ENCODE measurements around the gene FKBP10. TPM values are rescaled to one million over a fixed set of nuclear protein-coding genes. Genes with fewer than 3 reads are reported as not detected.

FKBP10 gene
- 1 to 10 TPM; 1.3 TPM for total RNA-seq

- Mint-ChIP-seq H3K27ac (peak within 1 kb of the TSS; percentile 45), H3K4me3 (peak within 1 kb of the TSS; percentile 86), H3K4me1 (peaks cover 18% of the 10 kb centered on the region), H3K36me3 (no peaks in the 10 kb centered on the region), H3K27me3 (peaks cover 18% of the 10 kb centered on the region), H3K9me3 (ENCODE audit: low read depth) (no peaks in the 10 kb centered on the region)
- DNase-seq (peak; percentile 53), ATAC-seq (no peak)
- CTCF ChIA-PET, result interaction anchor here (0.9 to 2.7 kb wide), 11 partner anchors 11 to 149 kb away, joined by 3 to 27 read pairs (median 4); partner anchors contain the start of genes ACLY and JUP
Observed at GRCh38 chr17:41812381-41813151, at the start of gene FKBP10. Gene FKBP10, plus strand, starts transcription at chr17:41813004. Its CDS starts 31 bp downstream, at chr17:41813035.

- ATAC-seq (no peak), DNase-seq (no peak)
- H3K27ac Mint-ChIP-seq, result no peak overlapping the region
Observed at GRCh38 chr17:41763327-41763726, 49.5 kb upstream of the FKBP10 start.

GRCh38 chr17:41766135-41766534 lies 46.7 kb upstream of the FKBP10 start:
- Mint-ChIP-seq H3K4me3 (no peak overlapping the region), H3K27me3 (no peaks in the 10 kb centered on the region), H3K36me3 (no peaks in the 10 kb centered on the region), H3K9me3 (ENCODE audit: low read depth) (no peaks in the 10 kb centered on the region), H3K27ac (no peak overlapping the region), H3K4me1 (no peaks in the 10 kb centered on the region)
- DNase-seq (no peak), ATAC-seq (no peak)
- CTCF ChIA-PET, result interaction anchor here (0.7 kb wide), 1 partner anchor 20 kb away, joined by 3 read pairs; the partner anchor contains the start of gene JUP

More at GRCh38 chr17:41763327-41763726, 49.5 kb upstream of the FKBP10 start:
- Mint-ChIP-seq H3K9me3 (ENCODE audit: low read depth) (no peaks in the 10 kb centered on the region), H3K36me3 (no peaks in the 10 kb centered on the region), H3K4me1 (no peaks in the 10 kb centered on the region), H3K4me3 (no peak overlapping the region), H3K27me3 (no peaks in the 10 kb centered on the region)
- CTCF ChIA-PET, result no interaction called here

GRCh38 chr17:41767324-41768042 lies 45.3 kb upstream of the FKBP10 start:
- Mint-ChIP-seq H3K4me3 (no peak overlapping the region), H3K4me1 (no peaks in the 10 kb centered on the region), H3K27ac (no peak overlapping the region), H3K9me3 (ENCODE audit: low read depth) (no peaks in the 10 kb centered on the region), H3K27me3 (no peaks in the 10 kb centered on the region), H3K36me3 (no peaks in the 10 kb centered on the region)
- ATAC-seq (no peak), DNase-seq (no peak)
- CTCF ChIA-PET, result no interaction called here

- no peaks in the 10 kb centered on the region for H3K4me1 Mint-ChIP-seq
- CTCF ChIA-PET, result interaction anchor here (0.6 to 0.8 kb wide), 2 partner anchors 10 to 79 kb away, joined by 3 read pairs; no protein-coding TSS in a partner anchor
- ATAC-seq, result no peak
- H3K27me3 Mint-ChIP-seq, result no peaks in the 10 kb centered on the region
- H3K27ac Mint-ChIP-seq, result no peak overlapping the region
- H3K4me3 Mint-ChIP-seq, result no peak overlapping the region
- H3K9me3 Mint-ChIP-seq (ENCODE audit: low read depth), result no peaks in the 10 kb centered on the region
- H3K36me3 Mint-ChIP-seq, result no peaks in the 10 kb centered on the region
- no peak for DNase-seq
Observed at GRCh38 chr17:41768682-41769288, 44.0 kb upstream of the FKBP10 start.

GRCh38 chr17:41769346-41769862 lies 43.4 kb upstream of the FKBP10 start:
- H3K27me3 Mint-ChIP-seq, result no peaks in the 10 kb centered on the region
- CTCF ChIA-PET, result interaction anchor here (0.8 kb wide), 1 partner anchor 9 kb away, joined by 3 read pairs; no protein-coding TSS in a partner anchor
- no peak for DNase-seq
- no peaks in the 10 kb centered on the region for H3K36me3 Mint-ChIP-seq
- no peak overlapping the region for H3K27ac Mint-ChIP-seq
- no peaks in the 10 kb centered on the region for H3K4me1 Mint-ChIP-seq
- no peaks in the 10 kb centered on the region for H3K9me3 Mint-ChIP-seq (ENCODE audit: low read depth)
- no peak for ATAC-seq
- H3K4me3 Mint-ChIP-seq, result no peak overlapping the region

GRCh38 chr17:41769985-41770384 lies 42.8 kb upstream of the FKBP10 start:
- no peak overlapping the region for H3K4me3 Mint-ChIP-seq
- no peak for DNase-seq
- H3K27me3 Mint-ChIP-seq, result no peaks in the 10 kb centered on the region
- no peaks in the 10 kb centered on the region for H3K9me3 Mint-ChIP-seq (ENCODE audit: low read depth)
- CTCF ChIA-PET, result no interaction called here
- no peaks in the 10 kb centered on the region for H3K36me3 Mint-ChIP-seq
- no peaks in the 10 kb centered on the region for H3K4me1 Mint-ChIP-seq
- no peak for ATAC-seq
- H3K27ac Mint-ChIP-seq, result no peak overlapping the region

- Mint-ChIP-seq H3K27me3 (peaks cover 2% of the 10 kb centered on the region), H3K4me3 (no peak overlapping the region), H3K4me1 (no peaks in the 10 kb centered on the region), H3K9me3 (ENCODE audit: low read depth) (no peaks in the 10 kb centered on the region), H3K27ac (no peak overlapping the region), H3K36me3 (no peaks in the 10 kb centered on the region)
- no peak for ATAC-seq
- CTCF ChIA-PET, result interaction anchor here (1.0 kb wide), 1 partner anchor 30 kb away, joined by 3 read pairs; no protein-coding TSS in a partner anchor
- DNase-seq, result no peak
Observed at GRCh38 chr17:41771389-41772206, 41.2 kb upstream of the FKBP10 start.

- Mint-ChIP-seq H3K9me3 (ENCODE audit: low read depth) (no peaks in the 10 kb centered on the region), H3K4me3 (no peak overlapping the region), H3K27ac (no peak overlapping the region), H3K4me1 (no peaks in the 10 kb centered on the region), H3K27me3 (peaks cover 2% of the 10 kb centered on the region), H3K36me3 (no peaks in the 10 kb centered on the region)
- CTCF ChIA-PET, result interaction anchor here (1.0 kb wide), 1 partner anchor 29 kb away, joined by 3 read pairs; no protein-coding TSS in a partner anchor
- no peak for DNase-seq
- no peak for ATAC-seq
Observed at GRCh38 chr17:41772218-41772585, 40.6 kb upstream of the FKBP10 start.

- Mint-ChIP-seq H3K27me3 (peaks cover 2% of the 10 kb centered on the region), H3K4me3 (no peak overlapping the region), H3K36me3 (no peaks in the 10 kb centered on the region), H3K27ac (no peak overlapping the region), H3K4me1 (no peaks in the 10 kb centered on the region), H3K9me3 (ENCODE audit: low read depth) (no peaks in the 10 kb centered on the region)
- DNase-seq (no peak), ATAC-seq (no peak)
- CTCF ChIA-PET, result interaction anchor here (0.6 to 1.0 kb wide), 2 partner anchors 29 to 96 kb away, joined by 3 read pairs; no protein-coding TSS in a partner anchor
Observed at GRCh38 chr17:41772586-41773189, 40.1 kb upstream of the FKBP10 start.

- peaks cover 2% of the 10 kb centered on the region for H3K27me3 Mint-ChIP-seq
- DNase-seq, result no peak
- H3K4me1 Mint-ChIP-seq, result no peaks in the 10 kb centered on the region
- no peak overlapping the region for H3K4me3 Mint-ChIP-seq
- ATAC-seq, result no peak
- no peak overlapping the region for H3K27ac Mint-ChIP-seq
- no peaks in the 10 kb centered on the region for H3K36me3 Mint-ChIP-seq
- H3K9me3 Mint-ChIP-seq (ENCODE audit: low read depth), result no peaks in the 10 kb centered on the region
- CTCF ChIA-PET, result interaction anchor here (0.6 kb wide), 1 partner anchor 95 kb away, joined by 3 read pairs; no protein-coding TSS in a partner anchor
Observed at GRCh38 chr17:41773190-41773588, 39.6 kb upstream of the FKBP10 start.

GRCh38 chr17:41773731-41774193 lies 39.0 kb upstream of the FKBP10 start:
- H3K9me3 Mint-ChIP-seq (ENCODE audit: low read depth), result no peaks in the 10 kb centered on the region
- H3K4me1 Mint-ChIP-seq, result no peaks in the 10 kb centered on the region
- DNase-seq (no peak), ATAC-seq (no peak)
- H3K27me3 Mint-ChIP-seq, result peaks cover 2% of the 10 kb centered on the region
- no peak overlapping the region for H3K4me3 Mint-ChIP-seq
- CTCF ChIA-PET, result no interaction called here
- no peak overlapping the region for H3K27ac Mint-ChIP-seq
- no peaks in the 10 kb centered on the region for H3K36me3 Mint-ChIP-seq
